Measurements from ENCODE around the gene OSR1. TPM values are rescaled to one million over a fixed set of nuclear protein-coding genes. Genes with fewer than 3 reads are reported as not detected.

OSR1 gene
- total RNA-seq, 1 experiment from 2014 or later = 6.9 TPM

DNA sequence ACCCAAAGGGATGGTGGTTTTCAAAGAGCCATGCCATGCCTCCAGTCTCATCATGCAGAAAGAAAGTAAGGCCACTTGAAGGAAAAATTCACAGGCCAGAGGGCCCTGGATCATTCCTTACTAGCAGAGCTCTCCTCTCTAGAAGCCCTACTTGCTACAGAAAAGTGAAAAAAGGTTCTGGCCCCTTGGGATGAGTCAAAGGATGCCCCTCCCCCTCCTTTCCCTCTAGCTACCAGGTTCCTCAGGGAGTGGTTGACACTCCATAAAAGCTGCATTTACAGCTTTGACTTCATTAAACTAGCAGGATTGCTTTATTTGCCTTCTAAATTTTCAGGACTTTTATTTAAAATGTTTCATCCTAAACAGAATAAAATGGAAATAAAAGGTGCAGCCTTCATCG is 21.2 kb downstream of the OSR1 start:
- POLR2A ChIA-PET (ENCODE audit: unreplicated experiment) = interaction anchor here (0.6 kb wide), 1 partner anchor 9 kb away, joined by 7 read pairs; no protein-coding TSS in a partner anchor
- Histone ChIP-seq H2AFZ (no peak overlapping the region), H3F3A (ENCODE audit: insufficient read depth, low read depth) (no peaks in the 10 kb centered on the region), H3K4me1 (replicated peaks; ENCODE audit: insufficient read depth) (no peaks in the 10 kb centered on the region), H3K4me2 (no peak overlapping the region), H4K20me1 (ENCODE audit: insufficient read depth) (no peaks in the 10 kb centered on the region), H3K9me2 (ENCODE audit: insufficient read depth) (no peaks in the 10 kb centered on the region; the same call in 1 of the 2 replicates), H3K4me3 (no peak overlapping the region), H3K27ac (no peak overlapping the region), H3K36me3 (ENCODE audit: low read depth) (no peaks in the 10 kb centered on the region; the same call in 1 of the 2 replicates), H3K27me3 (ENCODE audit: insufficient read depth, low read depth) (no peaks in the 10 kb centered on the region), H3K9me3 (ENCODE audit: insufficient read depth, low read depth) (no peaks in the 10 kb centered on the region), H3K79me2 (ENCODE audit: low read depth) (no peaks in the 10 kb centered on the region)
- intact Hi-C loops (cut with micrococcal nuclease; ENCODE audit: unreplicated experiment) = no loop called here
- no TSS peak for BruUV-seq (replicated peaks)
- no peak for DNase-seq
- TF ChIP-seq, protein P1, sequence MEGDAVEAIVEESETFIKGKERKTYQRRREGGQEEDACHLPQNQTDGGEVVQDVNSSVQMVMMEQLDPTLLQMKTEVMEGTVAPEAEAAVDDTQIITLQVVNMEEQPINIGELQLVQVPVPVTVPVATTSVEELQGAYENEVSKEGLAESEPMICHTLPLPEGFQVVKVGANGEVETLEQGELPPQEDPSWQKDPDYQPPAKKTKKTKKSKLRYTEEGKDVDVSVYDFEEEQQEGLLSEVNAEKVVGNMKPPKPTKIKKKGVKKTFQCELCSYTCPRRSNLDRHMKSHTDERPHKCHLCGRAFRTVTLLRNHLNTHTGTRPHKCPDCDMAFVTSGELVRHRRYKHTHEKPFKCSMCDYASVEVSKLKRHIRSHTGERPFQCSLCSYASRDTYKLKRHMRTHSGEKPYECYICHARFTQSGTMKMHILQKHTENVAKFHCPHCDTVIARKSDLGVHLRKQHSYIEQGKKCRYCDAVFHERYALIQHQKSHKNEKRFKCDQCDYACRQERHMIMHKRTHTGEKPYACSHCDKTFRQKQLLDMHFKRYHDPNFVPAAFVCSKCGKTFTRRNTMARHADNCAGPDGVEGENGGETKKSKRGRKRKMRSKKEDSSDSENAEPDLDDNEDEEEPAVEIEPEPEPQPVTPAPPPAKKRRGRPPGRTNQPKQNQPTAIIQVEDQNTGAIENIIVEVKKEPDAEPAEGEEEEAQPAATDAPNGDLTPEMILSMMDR (conservative IDR thresholded peaks at IDR 0.05) = no peak
- no peak for TF ChIP-seq EZH2 (IDR thresholded peaks at IDR 0.05; ENCODE audit: low read depth)
- CTCF ChIA-PET = no interaction called here

DNA sequence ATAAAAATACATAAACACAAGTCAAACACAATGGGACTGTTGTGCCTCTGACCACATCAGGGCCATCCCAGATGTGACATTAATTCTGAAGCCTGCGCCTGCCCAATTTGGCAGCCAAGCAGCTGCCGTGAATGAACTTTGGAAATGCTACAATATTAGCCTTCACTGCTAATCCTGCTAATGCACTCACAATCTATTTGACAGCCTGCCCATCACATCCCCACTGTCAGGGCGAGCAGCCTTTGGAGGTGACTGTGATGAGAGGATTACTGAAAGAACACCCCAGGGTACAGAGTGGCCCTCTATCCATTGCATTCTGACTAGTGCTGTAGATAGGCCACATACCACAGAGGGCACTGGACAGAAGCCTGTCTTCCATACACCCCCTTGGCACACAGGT is 21.6 kb downstream of the OSR1 start:
- H3K4me3 ChIP-seq = no peak overlapping the region
- H3K9me2 ChIP-seq (ENCODE audit: insufficient read depth) = no peaks in the 10 kb centered on the region; the same call in 1 of the 2 replicates
- no peaks in the 10 kb centered on the region for H3K4me1 ChIP-seq (replicated peaks; ENCODE audit: insufficient read depth)
- H2AFZ ChIP-seq = no peak overlapping the region
- H4K20me1 ChIP-seq (ENCODE audit: insufficient read depth) = no peaks in the 10 kb centered on the region
- no peaks in the 10 kb centered on the region for H3K27me3 ChIP-seq (ENCODE audit: insufficient read depth, low read depth)
- intact Hi-C loops (cut with micrococcal nuclease; ENCODE audit: unreplicated experiment) = no loop called here
- ChIA-PET POLR2A (ENCODE audit: unreplicated experiment) (no interaction called here), CTCF (no interaction called here)
- TF ChIP-seq EZH2 (IDR thresholded peaks at IDR 0.05; ENCODE audit: low read depth) = no peak
- TF ChIP-seq, protein P1 (conservative IDR thresholded peaks at IDR 0.05) = no peak
- H3K36me3 ChIP-seq (ENCODE audit: low read depth) = no peaks in the 10 kb centered on the region; the same call in 1 of the 2 replicates
- H3K4me2 ChIP-seq = no peak overlapping the region
- no TSS peak for BruUV-seq (replicated peaks)
- H3K9me3 ChIP-seq (ENCODE audit: insufficient read depth, low read depth) = no peaks in the 10 kb centered on the region
- H3F3A ChIP-seq (ENCODE audit: insufficient read depth, low read depth) = no peaks in the 10 kb centered on the region
- H3K27ac ChIP-seq = no peak overlapping the region
- H3K79me2 ChIP-seq (ENCODE audit: low read depth) = no peaks in the 10 kb centered on the region
- DNase-seq = no peak

DNA sequence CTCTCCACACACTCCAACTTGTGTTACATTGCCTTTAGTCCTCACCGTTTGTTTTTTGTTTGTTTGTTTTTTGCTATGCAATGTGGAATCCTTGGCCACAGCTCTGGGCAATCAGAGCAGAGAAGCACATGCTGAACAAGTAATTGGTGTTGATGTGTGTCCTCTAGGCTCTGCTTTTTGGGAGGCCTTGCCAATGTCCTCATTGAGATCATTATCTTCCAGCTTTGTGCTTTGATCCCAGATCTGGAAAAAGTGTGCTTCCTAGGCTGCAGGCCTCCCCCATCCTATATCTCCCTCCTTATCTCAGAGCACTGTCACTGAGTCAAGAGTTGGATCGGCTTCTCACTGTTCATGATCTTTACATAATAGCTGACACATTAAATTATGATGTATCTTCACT is 25.9 kb downstream of the OSR1 start:
- Histone ChIP-seq H3K9me3 (ENCODE audit: insufficient read depth, low read depth) (peaks cover 2% of the 10 kb centered on the region; the same call in 1 of the 2 replicates), H3K4me1 (replicated peaks; ENCODE audit: insufficient read depth) (no peaks in the 10 kb centered on the region), H3K27me3 (ENCODE audit: insufficient read depth, low read depth) (no peaks in the 10 kb centered on the region), H4K20me1 (ENCODE audit: insufficient read depth) (no peaks in the 10 kb centered on the region), H3K4me2 (no peak overlapping the region), H3K4me3 (no peak overlapping the region), H3F3A (ENCODE audit: insufficient read depth, low read depth) (no peaks in the 10 kb centered on the region), H3K27ac (no peak overlapping the region), H2AFZ (no peak overlapping the region), H3K9me2 (ENCODE audit: insufficient read depth) (peaks cover 5% of the 10 kb centered on the region), H3K36me3 (ENCODE audit: low read depth) (no peaks in the 10 kb centered on the region), H3K79me2 (ENCODE audit: low read depth) (no peaks in the 10 kb centered on the region)
- intact Hi-C loops (cut with micrococcal nuclease; ENCODE audit: unreplicated experiment) = no loop called here
- ChIA-PET CTCF (no interaction called here), POLR2A (ENCODE audit: unreplicated experiment) (no interaction called here)
- BruUV-seq (replicated peaks) = no TSS peak
- DNase-seq = no peak
- no peak for TF ChIP-seq EZH2 (IDR thresholded peaks at IDR 0.05; ENCODE audit: low read depth)
- TF ChIP-seq, protein P1 (conservative IDR thresholded peaks at IDR 0.05) = no peak
